Measurements from ENCODE around the gene SLCO3A1.

The SLCO3A1 gene

DNA sequence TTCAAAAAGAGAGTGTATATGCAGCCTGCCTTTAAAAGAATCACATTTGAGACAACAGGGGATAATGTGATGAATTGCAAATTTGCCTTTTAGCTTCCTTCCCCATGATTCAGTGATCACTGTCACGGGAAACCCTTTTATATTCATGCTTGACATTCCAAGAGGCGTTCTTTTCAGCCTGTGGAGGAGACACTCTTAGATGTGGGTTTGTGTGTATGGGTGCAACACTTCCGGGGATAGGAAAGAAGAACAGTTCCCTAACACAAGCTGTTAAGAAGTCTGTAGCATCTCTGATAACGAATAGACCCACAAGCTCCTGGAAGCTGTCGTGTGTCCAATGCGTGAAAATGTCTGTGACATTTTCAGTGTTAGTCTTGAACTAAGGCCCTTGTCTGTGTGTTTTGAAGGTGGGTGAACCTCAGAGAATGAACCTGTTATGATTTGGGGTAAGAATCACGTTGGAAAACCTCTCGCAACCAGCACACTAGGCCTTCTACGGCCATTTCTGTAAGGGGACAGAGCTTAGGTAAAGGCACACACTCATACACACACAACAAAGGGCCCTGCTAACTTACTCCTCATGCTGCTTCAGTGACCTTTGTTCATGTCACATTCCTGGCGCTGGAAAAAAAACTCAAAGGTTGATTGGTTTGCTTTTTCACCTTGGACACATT, 311.0 kb downstream of the SLCO3A1 start:
- no peak overlapping the region for H3K27ac Mint-ChIP-seq (ENCODE audit: low read depth)
- H3K27me3 Mint-ChIP-seq: no peaks in the 10 kb centered on the region
- DNase-seq (ENCODE audit: low spot score in 2 of 2): no peak
- H3K9me3 Mint-ChIP-seq: no peaks in the 10 kb centered on the region
- no peak overlapping the region for H3K4me3 Mint-ChIP-seq
- peaks cover 24% of the 10 kb centered on the region for H3K36me3 Mint-ChIP-seq (ENCODE audit: insufficient read depth)
- no peak for ATAC-seq (replicated peaks; ENCODE audit: extremely low read depth, poor library complexity, severe bottlenecking)
- H3K4me1 Mint-ChIP-seq: peaks cover 4% of the 10 kb centered on the region

DNA sequence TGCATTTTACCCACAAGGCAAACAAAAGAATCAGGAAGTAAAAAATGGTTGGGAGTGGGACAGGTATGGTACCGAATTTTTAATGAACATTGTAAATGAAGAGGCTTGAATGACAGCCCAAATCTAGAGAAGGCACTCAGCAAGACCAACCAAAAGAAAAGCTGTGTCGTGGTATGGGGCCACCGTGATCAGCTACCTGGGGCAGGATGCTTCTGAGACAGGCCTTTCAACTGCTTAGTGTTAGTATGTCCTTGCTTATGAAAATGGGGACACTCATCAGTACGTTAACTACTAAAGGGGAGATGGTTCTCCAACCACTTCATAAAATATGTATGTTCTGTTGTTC, 311.5 kb downstream of the SLCO3A1 start:
- no peak for ATAC-seq (replicated peaks; ENCODE audit: extremely low read depth, poor library complexity, severe bottlenecking)
- no peak for DNase-seq (ENCODE audit: low spot score in 2 of 2)
- Mint-ChIP-seq H3K4me1 (peaks cover 4% of the 10 kb centered on the region), H3K27ac (ENCODE audit: low read depth) (no peak overlapping the region), H3K4me3 (no peak overlapping the region), H3K9me3 (no peaks in the 10 kb centered on the region), H3K27me3 (no peaks in the 10 kb centered on the region), H3K36me3 (ENCODE audit: insufficient read depth) (peaks cover 24% of the 10 kb centered on the region)

DNA sequence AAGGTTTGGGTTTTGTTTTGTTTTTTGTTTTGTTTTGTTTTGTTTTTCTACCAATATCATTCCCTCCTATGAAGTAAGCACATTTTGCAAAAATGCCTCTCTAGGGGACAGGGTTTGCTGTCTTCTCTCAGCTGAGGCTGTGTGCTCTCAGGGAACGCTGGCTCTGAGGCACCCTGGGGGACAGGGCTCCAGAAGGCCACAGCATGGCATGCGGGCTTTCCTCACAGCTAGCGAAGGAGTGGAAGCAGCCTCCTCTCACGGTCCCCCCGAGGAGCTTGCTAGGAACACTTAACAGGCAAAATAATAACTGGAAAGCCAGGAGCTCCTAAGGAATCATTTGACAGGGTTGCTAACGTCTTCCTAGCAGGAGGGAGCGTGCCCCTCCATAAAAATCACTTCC, 312.5 kb downstream of the SLCO3A1 start:
- no peak for ATAC-seq (replicated peaks; ENCODE audit: extremely low read depth, poor library complexity, severe bottlenecking)
- H3K36me3 Mint-ChIP-seq (ENCODE audit: insufficient read depth): peaks cover 24% of the 10 kb centered on the region

DNA sequence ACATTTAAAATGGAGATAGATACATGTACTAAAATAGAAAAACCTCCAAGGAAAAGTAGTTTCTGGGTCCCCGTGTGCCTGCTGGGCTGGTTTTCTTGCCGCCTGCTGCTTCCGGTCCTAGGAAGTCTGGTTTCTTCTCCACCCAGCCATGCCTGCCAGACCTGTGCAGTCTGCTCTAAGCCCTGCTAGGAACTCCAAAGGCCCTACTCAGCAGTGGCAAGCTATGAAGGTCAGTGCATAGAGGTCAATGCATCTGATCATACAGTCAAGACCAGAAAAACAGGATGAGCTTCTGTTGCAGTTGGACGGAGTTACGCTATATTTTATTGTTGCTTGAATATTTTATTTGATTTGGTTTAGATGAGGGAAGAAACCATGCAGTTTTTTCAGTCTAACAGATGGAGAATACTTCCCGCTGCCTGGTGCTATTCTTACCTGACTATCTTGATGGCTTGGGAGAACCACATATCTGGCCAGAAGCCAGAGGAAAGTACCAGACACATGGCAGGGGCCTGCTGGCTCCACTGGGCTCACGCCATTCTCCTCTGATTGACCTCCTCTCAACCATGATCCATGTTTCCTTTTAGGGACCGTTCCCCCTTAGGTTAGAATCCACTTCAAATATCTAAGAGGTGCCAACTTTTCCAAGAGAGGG, 313.4 kb downstream of the SLCO3A1 start:
- Mint-ChIP-seq H3K27ac (ENCODE audit: low read depth) (no peak overlapping the region), H3K36me3 (ENCODE audit: insufficient read depth) (peaks cover 20% of the 10 kb centered on the region), H3K9me3 (no peaks in the 10 kb centered on the region), H3K4me3 (no peak overlapping the region), H3K4me1 (no peaks in the 10 kb centered on the region), H3K27me3 (no peaks in the 10 kb centered on the region)
- ATAC-seq (replicated peaks; ENCODE audit: extremely low read depth, poor library complexity, severe bottlenecking): no peak
- no peak for DNase-seq (ENCODE audit: low spot score in 2 of 2)

More for the DNA sequence above, 312.5 kb downstream of the SLCO3A1 start:
- H3K4me1 Mint-ChIP-seq: peaks cover 3% of the 10 kb centered on the region
- H3K4me3 Mint-ChIP-seq: no peak overlapping the region
- no peaks in the 10 kb centered on the region for H3K27me3 Mint-ChIP-seq
- H3K9me3 Mint-ChIP-seq: no peaks in the 10 kb centered on the region
- DNase-seq (ENCODE audit: low spot score in 2 of 2): no peak
- H3K27ac Mint-ChIP-seq (ENCODE audit: low read depth): no peak overlapping the region

DNA sequence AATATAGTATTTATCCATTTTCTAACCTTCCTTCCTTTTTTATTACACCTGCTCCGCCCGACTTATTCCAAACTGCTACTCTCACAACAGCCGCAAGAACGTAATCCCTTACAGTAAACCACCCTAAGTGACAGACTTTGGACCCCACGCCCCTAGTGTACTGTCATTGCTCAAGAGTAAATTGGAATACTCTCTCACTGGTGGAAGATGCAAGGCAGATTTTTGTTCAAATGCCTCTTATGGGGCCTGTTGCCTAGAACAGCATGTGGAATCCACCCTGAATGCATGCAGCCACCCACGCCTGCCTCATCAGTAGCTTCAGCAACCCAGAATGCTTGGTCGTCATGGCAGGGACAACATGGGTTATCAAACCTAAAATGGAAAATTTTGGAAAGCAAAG, 313.9 kb downstream of the SLCO3A1 start:
- Mint-ChIP-seq H3K27me3 (no peaks in the 10 kb centered on the region), H3K27ac (ENCODE audit: low read depth) (no peak overlapping the region), H3K9me3 (no peaks in the 10 kb centered on the region), H3K36me3 (ENCODE audit: insufficient read depth) (peaks cover 20% of the 10 kb centered on the region), H3K4me3 (no peak overlapping the region), H3K4me1 (no peaks in the 10 kb centered on the region)
- ATAC-seq (replicated peaks; ENCODE audit: extremely low read depth, poor library complexity, severe bottlenecking): no peak
- no peak for DNase-seq (ENCODE audit: low spot score in 2 of 2)

DNA sequence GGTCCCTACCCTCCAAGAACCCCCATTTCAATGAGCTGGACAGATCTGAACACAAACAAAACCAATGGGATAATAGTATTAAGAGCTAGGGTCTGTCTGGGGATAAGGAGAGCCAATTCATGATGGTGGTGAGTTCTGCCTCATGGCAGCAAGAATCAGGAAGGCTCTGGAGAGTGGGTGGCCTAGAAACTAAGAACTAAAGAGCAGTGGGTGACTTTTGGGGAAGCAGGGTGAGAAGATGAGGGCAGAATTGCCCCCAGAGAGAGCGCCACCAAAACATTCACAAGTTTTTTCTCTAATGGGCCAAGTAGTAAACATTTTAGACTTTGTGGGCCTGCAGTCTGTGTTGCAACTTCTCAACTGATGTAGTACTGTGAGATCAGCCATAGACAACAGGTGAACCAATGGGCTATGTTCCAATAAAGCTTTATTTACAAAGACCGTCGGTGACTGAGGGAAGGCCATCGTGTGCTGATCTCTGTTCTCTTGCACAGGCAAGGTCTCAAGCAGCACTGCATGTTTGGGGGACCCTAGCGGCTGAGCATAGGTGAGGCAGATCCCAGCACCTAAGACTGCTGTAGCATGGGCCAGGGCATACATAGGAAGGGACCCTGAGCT, 314.7 kb downstream of the SLCO3A1 start:
- Mint-ChIP-seq H3K27me3 (no peaks in the 10 kb centered on the region), H3K4me3 (no peak overlapping the region), H3K9me3 (no peaks in the 10 kb centered on the region), H3K27ac (ENCODE audit: low read depth) (no peak overlapping the region), H3K36me3 (ENCODE audit: insufficient read depth) (peaks cover 22% of the 10 kb centered on the region), H3K4me1 (no peaks in the 10 kb centered on the region)
- DNase-seq (ENCODE audit: low spot score in 2 of 2) (no peak), ATAC-seq (replicated peaks; ENCODE audit: extremely low read depth, poor library complexity, severe bottlenecking) (no peak)

DNA sequence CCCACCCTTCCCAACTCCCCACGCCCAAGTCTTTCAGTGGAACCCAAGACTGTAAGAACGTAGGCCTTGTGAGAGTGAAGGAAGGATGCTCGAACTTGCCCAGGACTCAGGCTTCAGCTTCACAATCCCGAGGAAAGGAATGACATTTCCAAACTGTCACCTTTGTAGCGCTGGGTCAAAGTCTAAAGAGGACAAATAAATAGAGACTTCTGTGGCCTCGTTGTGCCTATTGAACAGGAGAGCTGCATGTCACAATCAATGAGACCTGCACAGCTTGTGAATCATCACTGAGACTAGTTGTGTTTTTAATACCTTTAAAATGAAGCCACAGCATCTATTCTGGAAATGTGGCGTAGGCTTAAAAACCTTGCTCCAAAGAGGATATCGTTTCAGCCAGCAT, 317.4 kb downstream of the SLCO3A1 start:
- peaks cover 11% of the 10 kb centered on the region for H3K36me3 Mint-ChIP-seq (ENCODE audit: insufficient read depth)
- no peaks in the 10 kb centered on the region for H3K27me3 Mint-ChIP-seq
- no peak overlapping the region for H3K27ac Mint-ChIP-seq (ENCODE audit: low read depth)
- H3K4me1 Mint-ChIP-seq: no peaks in the 10 kb centered on the region
- DNase-seq (ENCODE audit: low spot score in 2 of 2) (no peak), ATAC-seq (replicated peaks; ENCODE audit: extremely low read depth, poor library complexity, severe bottlenecking) (no peak)
- H3K4me3 Mint-ChIP-seq: no peak overlapping the region
- H3K9me3 Mint-ChIP-seq: no peaks in the 10 kb centered on the region

DNA sequence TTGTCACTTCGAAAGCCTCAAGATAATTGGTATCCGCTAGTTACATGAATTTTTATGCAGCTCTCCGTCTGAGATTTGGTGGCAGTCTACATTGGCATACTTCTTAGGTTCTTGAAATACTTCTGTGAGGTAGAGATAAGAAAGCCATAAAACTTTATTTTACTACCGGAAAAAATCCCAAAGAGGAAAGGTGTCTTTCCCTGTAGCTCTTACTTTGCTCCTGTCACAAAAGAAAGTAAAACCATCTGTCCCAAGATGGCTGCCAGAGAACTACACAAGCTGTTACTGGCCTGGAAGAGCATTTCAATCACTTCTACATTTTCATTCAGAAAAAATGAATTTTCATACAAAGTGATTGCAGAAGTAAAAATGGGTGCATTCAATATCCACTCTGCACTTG, 325.4 kb downstream of the SLCO3A1 start:
- ATAC-seq (replicated peaks; ENCODE audit: extremely low read depth, poor library complexity, severe bottlenecking) (no peak), DNase-seq (ENCODE audit: low spot score in 2 of 2) (no peak)
- Mint-ChIP-seq H3K27me3 (peaks cover 47% of the 10 kb centered on the region), H3K27ac (ENCODE audit: low read depth) (no peak overlapping the region), H3K4me3 (no peak overlapping the region), H3K9me3 (no peaks in the 10 kb centered on the region), H3K4me1 (no peaks in the 10 kb centered on the region), H3K36me3 (ENCODE audit: insufficient read depth) (peaks cover 2% of the 10 kb centered on the region)

DNA sequence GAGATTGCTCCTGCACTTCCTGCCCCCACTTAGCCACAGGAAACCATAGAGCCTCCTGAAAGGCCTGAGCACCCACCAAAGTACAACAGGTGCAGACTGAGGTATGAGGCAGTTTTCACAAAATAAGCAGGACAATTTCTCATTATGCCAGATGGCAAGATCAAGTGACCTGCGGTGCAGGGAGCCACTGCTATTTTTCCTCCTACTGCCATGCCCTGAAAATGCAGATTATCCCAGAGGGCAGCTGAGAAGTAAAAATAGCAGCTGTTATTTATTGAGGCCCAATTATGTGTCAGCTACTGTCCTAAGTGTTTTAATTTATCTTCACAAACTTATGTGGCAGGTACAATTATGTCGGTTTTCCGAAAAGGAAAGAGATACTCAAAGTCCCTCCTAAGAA, 330.6 kb downstream of the SLCO3A1 start:
- H3K27me3 Mint-ChIP-seq: peaks cover 68% of the 10 kb centered on the region
- DNase-seq (ENCODE audit: low spot score in 2 of 2) (no peak), ATAC-seq (replicated peaks; ENCODE audit: extremely low read depth, poor library complexity, severe bottlenecking) (no peak)
- H3K4me3 Mint-ChIP-seq: no peak overlapping the region
- no peaks in the 10 kb centered on the region for H3K9me3 Mint-ChIP-seq
- no peaks in the 10 kb centered on the region for H3K4me1 Mint-ChIP-seq
- H3K36me3 Mint-ChIP-seq (ENCODE audit: insufficient read depth): peaks cover 3% of the 10 kb centered on the region
- H3K27ac Mint-ChIP-seq (ENCODE audit: low read depth): no peak overlapping the region

DNA sequence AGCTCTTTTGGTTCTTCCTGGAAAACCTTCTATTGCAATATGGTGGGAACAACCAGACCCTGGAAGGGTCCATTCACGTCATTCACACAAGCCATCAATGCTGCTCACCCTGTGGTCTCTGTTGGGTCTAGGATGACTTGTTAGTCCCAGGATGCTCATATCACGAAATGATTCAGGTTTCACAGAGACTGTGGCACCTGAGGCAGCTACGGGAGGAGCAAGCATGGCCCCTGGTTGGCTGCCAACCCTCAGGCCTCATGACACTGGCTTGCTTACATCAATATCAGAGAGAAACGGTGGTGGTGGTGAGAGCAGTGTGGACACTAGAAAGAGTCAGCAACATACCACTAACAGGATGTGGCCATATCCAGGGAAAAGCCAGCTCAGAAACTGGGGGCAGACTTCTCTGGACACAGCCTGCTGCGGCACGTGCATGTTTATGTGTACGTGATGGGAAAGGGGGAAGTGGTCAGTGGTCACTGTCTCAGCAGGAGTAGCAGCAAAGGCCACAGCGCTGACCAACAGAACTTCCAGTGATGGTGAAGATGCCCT, 331.2 kb downstream of the SLCO3A1 start:
- Mint-ChIP-seq H3K27me3 (peaks cover 74% of the 10 kb centered on the region), H3K4me1 (no peaks in the 10 kb centered on the region)

DNA sequence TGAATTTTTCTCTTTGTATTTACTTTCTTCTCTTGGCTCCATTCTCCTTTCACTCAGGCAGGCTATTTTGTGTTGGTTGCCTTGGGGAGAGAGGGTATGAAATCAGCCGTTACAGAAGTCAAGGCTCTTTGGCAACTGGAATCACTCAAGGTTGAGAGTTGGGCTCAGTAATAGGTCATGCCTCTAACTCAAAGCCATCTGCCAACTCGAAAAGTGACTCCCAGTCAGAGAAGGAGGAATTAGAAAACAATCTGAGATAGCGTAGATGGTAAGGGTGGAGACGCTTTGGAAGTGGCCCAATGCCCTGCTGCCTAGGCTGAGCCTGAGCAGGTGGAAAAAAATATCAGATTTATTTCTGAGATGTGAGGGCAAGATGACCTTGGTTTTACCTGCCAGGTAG, 334.5 kb downstream of the SLCO3A1 start:
- Mint-ChIP-seq H3K9me3 (no peaks in the 10 kb centered on the region), H3K4me3 (no peak overlapping the region), H3K36me3 (ENCODE audit: insufficient read depth) (peaks cover 3% of the 10 kb centered on the region), H3K27ac (ENCODE audit: low read depth) (no peak overlapping the region), H3K27me3 (peaks cover 78% of the 10 kb centered on the region), H3K4me1 (no peaks in the 10 kb centered on the region)
- DNase-seq (ENCODE audit: low spot score in 2 of 2) (no peak), ATAC-seq (replicated peaks; ENCODE audit: extremely low read depth, poor library complexity, severe bottlenecking) (no peak)

More for the DNA sequence above, 331.2 kb downstream of the SLCO3A1 start:
- peaks cover 3% of the 10 kb centered on the region for H3K36me3 Mint-ChIP-seq (ENCODE audit: insufficient read depth)
- ATAC-seq (replicated peaks; ENCODE audit: extremely low read depth, poor library complexity, severe bottlenecking) (no peak), DNase-seq (ENCODE audit: low spot score in 2 of 2) (no peak)
- H3K27ac Mint-ChIP-seq (ENCODE audit: low read depth): no peak overlapping the region
- H3K4me3 Mint-ChIP-seq: no peak overlapping the region
- no peaks in the 10 kb centered on the region for H3K9me3 Mint-ChIP-seq

DNA sequence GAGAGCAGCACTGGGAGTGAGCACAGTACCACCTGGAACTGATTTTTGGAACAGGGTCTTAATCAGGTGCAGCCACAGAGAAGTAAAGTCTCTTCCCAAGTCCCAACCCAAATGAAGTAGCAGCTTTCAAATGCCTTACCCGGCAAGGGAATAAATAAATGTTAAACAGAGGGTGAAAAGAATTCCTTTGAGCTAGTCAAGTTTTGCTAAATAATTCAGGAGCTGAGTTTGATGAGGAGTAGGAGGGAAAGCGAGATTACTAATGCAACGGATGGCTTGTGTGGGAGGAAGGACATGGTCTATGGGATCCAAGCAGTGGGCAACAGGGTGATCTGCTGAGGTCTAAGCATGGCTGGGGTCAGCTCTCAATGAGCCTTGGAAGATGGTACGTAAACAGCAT, 335.7 kb downstream of the SLCO3A1 start:
- H3K27ac Mint-ChIP-seq (ENCODE audit: low read depth): no peak overlapping the region
- no peak overlapping the region for H3K4me3 Mint-ChIP-seq
- H3K27me3 Mint-ChIP-seq: peaks cover 72% of the 10 kb centered on the region
- DNase-seq (ENCODE audit: low spot score in 2 of 2) (no peak), ATAC-seq (replicated peaks; ENCODE audit: extremely low read depth, poor library complexity, severe bottlenecking) (no peak)
- H3K36me3 Mint-ChIP-seq (ENCODE audit: insufficient read depth): peaks cover 3% of the 10 kb centered on the region
- H3K9me3 Mint-ChIP-seq: no peaks in the 10 kb centered on the region
- H3K4me1 Mint-ChIP-seq: no peaks in the 10 kb centered on the region

DNA sequence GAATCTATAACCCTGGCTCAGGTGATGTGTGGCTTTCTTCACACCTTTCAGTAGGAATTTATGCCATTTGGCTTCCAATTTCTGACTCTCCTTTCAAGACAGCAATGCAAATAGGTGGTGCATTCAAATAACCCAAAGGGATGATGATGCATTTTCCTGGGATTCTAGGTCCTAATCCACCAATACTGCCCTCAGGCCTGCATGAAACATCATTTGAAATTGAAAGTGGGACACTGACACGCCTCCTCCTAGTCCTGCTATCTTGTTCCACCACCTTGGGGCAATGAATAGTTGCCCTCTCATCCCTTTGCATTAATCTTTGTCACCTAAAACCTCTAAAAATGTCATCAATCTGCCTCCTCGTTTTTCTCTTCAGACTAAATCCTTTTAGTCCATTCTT, 341.7 kb downstream of the SLCO3A1 start:
- no peak overlapping the region for H3K27ac Mint-ChIP-seq (ENCODE audit: low read depth)
- no peak for ATAC-seq (replicated peaks; ENCODE audit: extremely low read depth, poor library complexity, severe bottlenecking)
- H3K4me3 Mint-ChIP-seq: no peak overlapping the region
- H3K9me3 Mint-ChIP-seq: no peaks in the 10 kb centered on the region
- H3K4me1 Mint-ChIP-seq: no peaks in the 10 kb centered on the region
- no peaks in the 10 kb centered on the region for H3K36me3 Mint-ChIP-seq (ENCODE audit: insufficient read depth)
- H3K27me3 Mint-ChIP-seq: peaks cover 38% of the 10 kb centered on the region
- no peak for DNase-seq (ENCODE audit: low spot score in 2 of 2)
